ENCODE data around the gene TIMM17A.

TIMM17A gene

DNA sequence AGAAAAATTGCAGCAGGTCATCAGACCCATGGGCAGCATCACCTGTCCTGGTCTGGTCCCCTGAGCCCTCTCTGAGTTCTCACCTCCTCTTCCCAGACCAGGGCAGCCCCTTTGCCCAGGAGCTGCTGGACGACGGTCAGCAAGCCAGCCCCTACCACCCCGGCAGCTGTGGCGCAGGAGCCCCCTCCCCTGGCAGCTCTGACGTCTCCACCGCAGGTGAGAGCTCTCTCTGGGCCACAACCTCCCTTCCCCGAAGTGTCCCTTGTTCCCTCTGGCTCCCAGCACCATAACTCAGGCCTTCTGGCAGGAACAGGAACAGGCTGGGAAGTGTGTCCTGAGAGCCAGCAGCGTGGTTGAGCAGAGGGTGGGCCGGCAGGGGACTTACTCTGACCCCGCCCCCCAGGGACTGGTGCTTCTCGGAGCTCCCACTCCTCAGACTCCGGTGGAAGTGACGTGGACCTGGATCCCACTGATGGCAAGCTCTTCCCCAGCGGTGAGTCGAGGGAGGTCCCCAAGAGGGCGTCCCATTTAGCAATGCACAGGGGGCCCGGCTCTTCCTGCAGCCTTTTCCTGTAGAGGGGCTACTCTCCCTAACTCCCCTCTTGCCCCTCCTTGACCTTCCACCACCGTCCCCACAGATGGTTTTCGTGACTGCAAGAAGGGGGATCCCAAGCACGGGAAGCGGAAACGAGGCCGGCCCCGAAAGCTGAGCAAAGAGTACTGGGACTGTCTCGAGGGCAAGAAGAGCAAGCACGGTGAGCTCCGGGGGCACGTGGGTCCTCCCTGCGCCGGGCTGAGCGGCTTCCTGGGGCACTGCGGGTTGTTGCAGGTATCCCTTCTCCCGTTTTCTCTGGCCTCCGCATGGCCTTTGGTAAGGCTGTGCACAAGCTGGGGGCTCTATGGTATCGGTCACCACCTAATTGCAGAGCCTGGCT is 57.5 kb downstream of the TIMM17A start:
- TF ChIP-seq CTCF (IDR thresholded peaks at IDR 0.05; ENCODE audit: insufficient read depth, low read depth, low read length, missing control alignments) = no peak
- DNase-seq (ENCODE audit: low read depth) = no peak
- H3K4me3 ChIP-seq (ENCODE audit: low read depth, low read length) = no peak overlapping the region

DNA sequence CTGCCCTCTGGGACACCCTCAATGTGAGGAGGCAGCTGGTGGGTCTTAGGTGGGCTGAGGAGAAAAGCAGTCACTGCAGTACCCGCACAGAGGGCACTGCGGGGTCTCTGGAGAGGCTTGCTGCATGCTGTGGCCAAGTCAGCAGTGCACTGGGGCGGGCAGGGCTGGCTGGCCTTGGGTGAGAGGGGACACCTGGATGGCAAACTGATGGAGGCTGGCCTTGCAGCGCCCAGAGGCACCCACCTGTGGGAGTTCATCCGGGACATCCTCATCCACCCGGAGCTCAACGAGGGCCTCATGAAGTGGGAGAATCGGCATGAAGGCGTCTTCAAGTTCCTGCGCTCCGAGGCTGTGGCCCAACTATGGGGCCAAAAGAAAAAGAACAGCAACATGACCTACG is 58.3 kb downstream of the TIMM17A start:
- no peak for TF ChIP-seq CTCF (IDR thresholded peaks at IDR 0.05; ENCODE audit: insufficient read depth, low read depth, low read length, missing control alignments)
- H3K4me3 ChIP-seq (ENCODE audit: low read depth, low read length) = no peak overlapping the region
- DNase-seq (ENCODE audit: low read depth) = no peak

GRCh38 chr1:202014060-202014459 is 58.8 kb downstream of the TIMM17A start:
- no peak overlapping the region for H3K4me3 ChIP-seq (ENCODE audit: low read depth, low read length)
- no peak for DNase-seq (ENCODE audit: low read depth)
- TF ChIP-seq CTCF (IDR thresholded peaks at IDR 0.05; ENCODE audit: insufficient read depth, low read depth, low read length, missing control alignments) = no peak

GRCh38 chr1:202014915-202015661 is 59.8 kb downstream of the TIMM17A start:
- H3K4me3 ChIP-seq (ENCODE audit: low read depth, low read length) = no peak overlapping the region
- no peak for TF ChIP-seq CTCF (IDR thresholded peaks at IDR 0.05; ENCODE audit: insufficient read depth, low read depth, low read length, missing control alignments)
- no peak for DNase-seq (ENCODE audit: low read depth)

- no peak for DNase-seq (ENCODE audit: low read depth)
- no peak overlapping the region for H3K4me3 ChIP-seq (ENCODE audit: low read depth, low read length)
- TF ChIP-seq CTCF (IDR thresholded peaks at IDR 0.05; ENCODE audit: insufficient read depth, low read depth, low read length, missing control alignments) = no peak
These were observed 60.3 kb downstream of the TIMM17A start for GRCh38 chr1:202015662-202015937.

DNA sequence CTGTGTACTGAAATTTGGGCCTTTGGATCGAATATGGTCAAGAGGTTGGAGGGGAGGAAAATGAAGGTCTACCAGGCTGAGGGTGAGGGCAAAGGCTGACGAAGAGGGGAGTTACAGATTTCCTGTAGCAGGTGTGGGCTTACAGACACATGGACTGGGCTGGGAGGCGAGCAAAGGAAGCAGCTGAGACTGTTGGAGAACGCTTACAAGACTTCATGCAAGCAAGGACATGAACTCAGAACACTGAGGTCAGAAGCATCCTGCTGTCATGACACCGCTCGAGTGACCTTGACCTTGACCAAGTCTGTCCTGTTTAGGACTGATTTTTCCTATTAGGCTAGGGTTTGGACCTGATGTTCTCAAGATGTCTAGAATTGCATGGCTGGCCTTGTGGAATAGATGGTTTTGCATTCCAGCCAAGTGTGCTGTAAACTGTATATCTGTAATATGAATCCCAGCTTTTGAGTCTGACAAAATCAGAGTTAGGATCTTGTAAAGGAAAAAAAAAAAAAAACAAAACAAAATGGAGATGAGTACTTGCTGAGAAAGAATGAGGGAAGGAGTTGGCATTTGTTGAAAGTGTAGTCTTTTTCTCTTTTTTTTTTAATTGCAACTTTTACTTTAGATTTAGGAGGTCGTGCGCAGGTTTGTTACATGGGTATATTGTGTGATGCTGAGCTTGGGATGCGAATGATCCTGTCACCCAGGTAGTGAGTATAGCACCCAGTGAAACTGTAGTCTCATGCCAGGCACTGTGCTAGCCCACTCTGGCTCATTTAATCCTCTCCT is 60.9 kb downstream of the TIMM17A start:
- no peak for TF ChIP-seq CTCF (IDR thresholded peaks at IDR 0.05; ENCODE audit: insufficient read depth, low read depth, low read length, missing control alignments)
- DNase-seq (ENCODE audit: low read depth) = no peak
- no peak overlapping the region for H3K4me3 ChIP-seq (ENCODE audit: low read depth, low read length)

Data from GM12865 (cell line).